Measurements from ENCODE around the gene HSD3B1. TPM values are rescaled to one million over a fixed set of nuclear protein-coding genes. Genes with fewer than 3 reads are reported as not detected.
A peak's percentile ranks its signal among the peaks of the same experiment; 100 is the strongest.

HSD3B1 gene
- total RNA-seq, 1 donor from 2014 or later, result not detected

GRCh38 chr1:119472080-119472818 is 34.8 kb upstream of the HSD3B1 start:
- Histone ChIP-seq H3K27me3 (no peaks in the 10 kb centered on the region), H3K27ac (no peak overlapping the region), H3K4me3 (no peak overlapping the region), H3K9me3 (no peaks in the 10 kb centered on the region), H3K36me3 (no peaks in the 10 kb centered on the region), H3K4me1 (no peaks in the 10 kb centered on the region)
- intact Hi-C loops (cut with DNase I), result no loop called here
- DNase-seq (ENCODE audit: low spot score in 2 of 2), result no peak
- TF ChIP-seq CTCF (IDR thresholded peaks at IDR 0.05), result no peak

GRCh38 chr1:119472819-119473175 is 34.2 kb upstream of the HSD3B1 start:
- intact Hi-C loops (cut with DNase I), result no loop called here
- Histone ChIP-seq H3K27ac (no peak overlapping the region), H3K4me1 (no peaks in the 10 kb centered on the region), H3K27me3 (no peaks in the 10 kb centered on the region), H3K9me3 (no peaks in the 10 kb centered on the region), H3K36me3 (no peaks in the 10 kb centered on the region), H3K4me3 (no peak overlapping the region)
- no peak for TF ChIP-seq CTCF (IDR thresholded peaks at IDR 0.05)
- no peak for DNase-seq (ENCODE audit: low spot score in 2 of 2)

- TF ChIP-seq CTCF (IDR thresholded peaks at IDR 0.05), result peak in 1 of 3 experiments; percentile 31
- Histone ChIP-seq H3K4me3 (no peak overlapping the region), H3K9me3 (no peaks in the 10 kb centered on the region), H3K27ac (no peak overlapping the region), H3K27me3 (no peaks in the 10 kb centered on the region), H3K36me3 (no peaks in the 10 kb centered on the region), H3K4me1 (no peaks in the 10 kb centered on the region)
- intact Hi-C loops (cut with DNase I), result no loop called here
- no peak for DNase-seq (ENCODE audit: low spot score in 2 of 2)
These were observed 31.1 kb upstream of the HSD3B1 start for GRCh38 chr1:119475866-119476439.

GRCh38 chr1:119477710-119478109 is 29.3 kb upstream of the HSD3B1 start:
- H3K9me3 ChIP-seq, result no peaks in the 10 kb centered on the region
- no peaks in the 10 kb centered on the region for H3K36me3 ChIP-seq
- intact Hi-C loops (cut with DNase I), result no loop called here
- H3K4me1 ChIP-seq, result no peaks in the 10 kb centered on the region
- no peak overlapping the region for H3K4me3 ChIP-seq
- no peaks in the 10 kb centered on the region for H3K27me3 ChIP-seq
- no peak for DNase-seq (ENCODE audit: low spot score in 2 of 2)
- TF ChIP-seq CTCF (IDR thresholded peaks at IDR 0.05), result no peak
- no peak overlapping the region for H3K27ac ChIP-seq

- Histone ChIP-seq H3K27ac (no peak overlapping the region), H3K4me1 (no peaks in the 10 kb centered on the region), H3K4me3 (no peak overlapping the region), H3K9me3 (no peaks in the 10 kb centered on the region), H3K27me3 (no peaks in the 10 kb centered on the region), H3K36me3 (no peaks in the 10 kb centered on the region)
- intact Hi-C loops (cut with DNase I), result no loop called here
- DNase-seq (ENCODE audit: low spot score in 2 of 2), result no peak
- no peak for TF ChIP-seq CTCF (IDR thresholded peaks at IDR 0.05)
These were observed 26.8 kb upstream of the HSD3B1 start for GRCh38 chr1:119480175-119480574.
